Calu3 (cell line): ENCODE measurements around the gene CDC5L. TPM values are rescaled to one million over a fixed set of nuclear protein-coding genes. Genes with fewer than 3 reads are reported as not detected.

Experiments
- BruUV-seq: library from RNA; stranded (reverse); fragments of 400-500 nt; replicated peaks from 2 replicates; lab custom pipeline; 2021; lab: Mats Ljungman, UMichigan
- CTCF ChIA-PET: fragments of 300-600 bp; sonication (Branson Sonifier 250); formaldehyde crosslinking; loops from one replicate; lab custom pipeline; 2022; ENCODE audit warnings: antibody characterized with exemption; lab: Charles Lee
- DNase-seq: peaks from one replicate; pipeline ENCODE4 v3.0.0; 2022
- H3K27ac Mint-ChIP-seq: one replicate; pipeline ENCODE4 v1.8.0; 2022; ENCODE audit warnings: mixed read lengths; ENCODE audit not compliant: unreplicated experiment
- H3K27me3 Mint-ChIP-seq: one replicate; pipeline ENCODE4 v1.8.0; 2022; ENCODE audit warnings: mixed read lengths; ENCODE audit not compliant: unreplicated experiment
- H3K36me3 Mint-ChIP-seq: one replicate; pipeline ENCODE4 v1.8.0; 2022; ENCODE audit warnings: mild to moderate bottlenecking, moderate library complexity, mixed read lengths; ENCODE audit not compliant: insufficient read depth, unreplicated experiment
- H3K4me1 Mint-ChIP-seq: one replicate; pipeline ENCODE4 v1.8.0; 2022; ENCODE audit warnings: mild to moderate bottlenecking, low read depth, mixed read lengths; ENCODE audit not compliant: unreplicated experiment
- H3K4me3 Mint-ChIP-seq: one replicate; pipeline ENCODE4 v1.8.0; 2022; ENCODE audit warnings: mild to moderate bottlenecking, low read depth, moderate library complexity, mixed read lengths; ENCODE audit not compliant: unreplicated experiment
- H3K9me3 Mint-ChIP-seq: one replicate; pipeline ENCODE4 v1.8.0; 2022; ENCODE audit warnings: low read depth, mixed read lengths; ENCODE audit not compliant: unreplicated experiment
- CTCF ChIP-seq: fragments of 200-600 bp; IDR thresholded peaks from one replicate; pipeline ENCODE4 v1.8.0; 2022; ENCODE audit warnings: antibody characterized with exemption; ENCODE audit not compliant: unreplicated experiment
- intact Hi-C: fragments of 100-400 bp; cut with micrococcal nuclease; formaldehyde crosslinking; loops from one replicate; pipeline ENCODE4 v1.10.0; 2022; ENCODE audit not compliant: unreplicated experiment
- total RNA-seq: library from RNA; stranded (reverse); gene quantifications from 2 replicates; pipeline ENCODE4 v1.2.3, GENCODE V29; 2022

Gene CDC5L
- total RNA-seq, 1 experiment from 2014 or later: 43.4 TPM

GRCh38 chr6:44451803-44452695 is 64.5 kb downstream of the CDC5L start:
- intact Hi-C loops: no loop called here
- CTCF ChIA-PET: interaction anchor here (0.7 to 1.5 kb wide), 2 partner anchors 12 to 17 kb away, joined by 3 to 8 read pairs; no protein-coding TSS in a partner anchor
- no peak for TF ChIP-seq CTCF
- H3K4me1 Mint-ChIP-seq: peaks cover 20% of the 10 kb centered on the region
- H3K4me3 Mint-ChIP-seq: no peak overlapping the region
- peaks cover 9% of the 10 kb centered on the region for H3K27me3 Mint-ChIP-seq
- H3K36me3 Mint-ChIP-seq: peaks cover 23% of the 10 kb centered on the region
- DNase-seq: no peak
- no peaks in the 10 kb centered on the region for H3K9me3 Mint-ChIP-seq
- peak overlapping the region; percentile 34 for H3K27ac Mint-ChIP-seq
- BruUV-seq: no TSS peak

DNA sequence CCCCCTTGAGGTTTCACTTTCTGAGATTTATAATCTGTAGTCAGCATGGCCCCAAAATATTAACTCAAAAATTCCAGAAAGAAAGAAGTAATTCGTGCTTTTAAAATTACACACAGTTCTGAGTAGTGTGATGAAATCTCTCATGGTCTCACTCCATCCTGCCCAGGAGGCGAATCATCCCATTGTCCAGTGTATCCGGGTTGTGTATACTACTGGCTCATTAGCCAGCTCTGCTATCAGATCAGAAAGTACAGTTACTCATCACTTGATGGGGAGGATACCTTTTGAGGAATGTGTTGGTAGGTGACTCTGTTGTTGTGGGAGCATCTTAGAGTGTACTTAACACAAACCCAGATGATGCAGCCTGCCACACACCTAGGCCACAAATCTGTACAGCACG is 65.2 kb downstream of the CDC5L start:
- Mint-ChIP-seq H3K4me1 (peaks cover 20% of the 10 kb centered on the region), H3K27me3 (peaks cover 15% of the 10 kb centered on the region), H3K27ac (peak overlapping the region; percentile 34), H3K9me3 (no peaks in the 10 kb centered on the region), H3K4me3 (no peak overlapping the region), H3K36me3 (peaks cover 20% of the 10 kb centered on the region)
- DNase-seq: no peak
- CTCF ChIA-PET: interaction anchor here (0.7 to 1.5 kb wide), 2 partner anchors 13 to 18 kb away, joined by 3 to 8 read pairs; no protein-coding TSS in a partner anchor
- intact Hi-C loops: no loop called here
- TF ChIP-seq CTCF: no peak
- no TSS peak for BruUV-seq

DNA sequence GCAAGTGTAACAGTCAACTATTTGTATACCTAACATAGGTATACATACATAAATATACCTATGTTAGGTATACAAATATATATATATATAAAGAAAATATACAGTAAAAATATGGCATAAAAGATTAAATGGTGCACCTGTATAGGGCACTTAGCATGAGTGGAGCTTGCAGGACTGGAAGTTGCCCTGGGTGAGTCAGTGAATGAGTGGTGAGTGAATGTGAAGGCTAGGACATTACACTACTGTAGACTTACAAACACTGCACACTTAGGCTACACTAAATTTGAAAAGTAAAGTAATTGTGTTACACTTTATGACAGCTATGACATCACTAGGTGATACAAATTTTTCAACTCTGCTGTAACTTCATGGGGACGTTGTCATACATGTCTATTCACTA is 65.6 kb downstream of the CDC5L start:
- CTCF ChIA-PET: interaction anchor here (1.5 kb wide), 1 partner anchor 13 kb away, joined by 8 read pairs; no protein-coding TSS in a partner anchor
- Mint-ChIP-seq H3K36me3 (peaks cover 20% of the 10 kb centered on the region), H3K27me3 (peaks cover 20% of the 10 kb centered on the region), H3K4me1 (peaks cover 17% of the 10 kb centered on the region), H3K4me3 (no peak overlapping the region), H3K27ac (no peak overlapping the region), H3K9me3 (no peaks in the 10 kb centered on the region)
- TF ChIP-seq CTCF: no peak
- DNase-seq: no peak
- intact Hi-C loops: no loop called here
- no TSS peak for BruUV-seq

GRCh38 chr6:44454198-44454597 is 66.7 kb downstream of the CDC5L start:
- Mint-ChIP-seq H3K4me1 (peaks cover 15% of the 10 kb centered on the region), H3K9me3 (no peaks in the 10 kb centered on the region), H3K36me3 (peaks cover 20% of the 10 kb centered on the region), H3K27me3 (peaks cover 22% of the 10 kb centered on the region), H3K27ac (no peak overlapping the region), H3K4me3 (no peak overlapping the region)
- CTCF ChIA-PET: interaction anchor here (1.0 to 1.2 kb wide), 2 partner anchors 21 to 25 kb away, joined by 3 read pairs; no protein-coding TSS in a partner anchor
- BruUV-seq: TSS peak; percentile 24
- TF ChIP-seq CTCF: no peak
- intact Hi-C loops: no loop called here
- DNase-seq: no peak
